GM21360 (cell line): ENCODE results near the gene GLT6D1.

Source experiments
- ATAC-seq: cut with Tn5 transposase; IDR thresholded peaks from one replicate; pipeline ENCODE4 v1.9.1; 2021; ENCODE audit warnings: mild to moderate bottlenecking, moderate library complexity; ENCODE audit not compliant: unreplicated experiment

Gene GLT6D1

DNA sequence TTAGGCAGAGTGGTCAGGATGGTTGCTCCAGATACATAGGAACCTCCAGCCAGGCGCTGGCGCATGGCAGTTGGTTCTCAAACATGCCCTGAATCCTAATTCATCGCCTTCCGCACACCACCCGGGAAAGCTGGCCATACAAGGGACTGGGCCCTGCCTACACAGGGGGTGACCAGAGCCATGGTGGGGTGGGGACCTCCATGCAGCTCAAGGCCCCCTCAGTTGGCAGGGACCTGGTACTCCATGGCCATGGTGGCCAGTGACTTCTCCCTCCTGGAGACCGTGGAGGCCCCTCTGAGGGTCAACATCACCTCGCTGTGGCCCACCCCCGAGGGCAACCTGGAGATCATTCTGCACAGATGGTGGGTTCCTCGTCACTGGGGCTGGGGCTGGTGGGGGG lies 51.0 kb downstream of the GLT6D1 start:
- ATAC-seq = no peak

DNA sequence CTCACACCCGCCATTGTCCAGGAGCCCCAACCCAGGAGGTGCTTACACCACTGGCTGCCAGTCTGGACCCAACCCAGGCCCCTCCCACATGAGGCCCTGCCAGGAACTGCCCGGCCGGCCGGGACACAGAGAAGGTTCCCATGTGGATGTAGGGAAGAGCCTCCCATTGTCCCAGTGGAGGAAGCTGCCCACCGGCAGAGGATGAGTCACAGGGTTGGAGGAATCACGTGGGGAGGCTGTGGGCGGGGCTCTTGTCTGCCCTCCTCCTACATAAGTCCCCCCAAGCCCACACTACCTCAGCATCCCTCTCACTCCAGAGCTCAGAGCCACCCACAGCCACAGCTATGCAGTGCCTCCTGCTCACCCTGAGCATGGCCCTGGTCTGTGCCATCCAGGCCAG lies 51.7 kb downstream of the GLT6D1 start:
- no peak for ATAC-seq

DNA sequence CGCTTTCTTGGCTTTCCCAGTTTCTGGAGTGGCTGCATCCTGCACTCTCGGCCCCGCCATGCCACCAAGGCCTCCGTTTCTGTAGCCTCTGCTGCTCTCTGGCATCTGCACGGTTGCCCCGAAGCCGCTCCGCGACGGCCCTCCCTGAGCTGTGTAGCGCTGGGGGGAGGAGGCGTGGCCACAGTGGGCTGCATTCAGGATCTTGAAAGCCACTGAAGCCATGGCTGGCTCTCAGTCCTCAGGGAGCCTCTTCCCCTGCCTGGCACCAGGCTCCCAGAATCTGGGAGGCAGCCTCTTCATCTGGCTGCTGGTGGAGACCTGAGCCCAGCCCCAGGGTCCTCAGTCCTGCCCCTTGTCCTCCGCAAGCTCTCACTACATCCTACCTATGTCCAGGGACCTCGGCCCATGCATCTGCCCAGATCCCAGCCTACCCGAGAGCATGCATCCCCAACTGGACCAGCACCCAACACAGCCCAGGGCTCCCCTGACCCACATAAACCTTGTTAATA lies 52.7 kb downstream of the GLT6D1 start:
- no peak for ATAC-seq

DNA sequence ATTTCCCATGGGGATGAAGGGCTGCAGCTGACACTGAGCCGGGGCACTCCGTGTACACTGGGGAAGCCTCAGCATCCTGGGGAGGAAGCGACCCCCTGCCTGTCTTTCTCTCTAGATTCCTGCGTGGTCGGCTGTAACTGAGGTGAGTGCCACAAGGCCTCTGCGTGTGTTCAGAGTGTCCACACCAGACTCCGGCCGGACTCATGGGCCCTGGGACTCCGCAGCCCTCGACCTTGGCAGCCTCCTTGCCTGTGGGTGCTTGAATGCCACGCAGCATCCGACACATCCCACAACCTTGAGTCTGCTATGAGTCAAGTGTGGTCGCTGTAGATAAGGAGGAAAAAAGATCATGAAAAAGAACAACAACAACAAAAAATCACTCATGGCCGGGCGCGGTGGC lies 54.4 kb downstream of the GLT6D1 start:
- ATAC-seq = no peak

DNA sequence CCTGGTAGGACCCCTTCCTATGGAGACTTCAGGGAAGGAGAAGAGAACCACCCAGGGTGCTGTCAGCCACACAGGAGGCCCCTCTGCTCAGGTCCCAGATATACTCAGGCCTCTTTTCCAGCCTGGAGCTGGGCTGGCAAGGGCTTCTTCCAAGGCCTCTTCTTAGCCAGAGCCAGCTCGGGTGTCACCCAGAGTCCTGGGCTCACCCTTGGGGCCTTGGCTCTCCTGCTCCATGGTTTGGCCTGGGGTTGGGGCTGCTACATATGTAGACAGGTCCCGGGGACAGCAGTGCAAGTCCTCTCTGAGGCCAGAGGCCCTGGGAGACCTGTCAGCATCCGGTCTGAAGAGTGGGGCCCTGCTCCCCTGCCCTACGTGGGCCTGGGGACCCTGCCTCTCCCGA lies 55.0 kb downstream of the GLT6D1 start:
- no peak for ATAC-seq

DNA sequence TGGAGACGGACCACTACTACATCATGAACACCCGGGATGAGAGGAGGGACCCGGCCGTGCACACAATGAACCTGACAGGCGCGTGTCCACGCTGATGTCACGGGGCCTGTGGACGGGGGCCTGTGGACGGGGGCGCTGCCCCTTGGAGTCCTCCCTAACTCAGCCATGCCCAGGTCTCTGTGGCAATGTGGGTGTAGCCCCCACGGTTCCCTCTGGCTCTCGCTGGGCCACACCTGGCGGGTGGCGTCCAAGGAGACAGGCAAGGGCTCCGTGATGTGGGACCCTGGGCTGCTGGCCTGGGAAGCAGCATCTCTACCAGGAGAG lies 55.7 kb downstream of the GLT6D1 start:
- no peak for ATAC-seq

DNA sequence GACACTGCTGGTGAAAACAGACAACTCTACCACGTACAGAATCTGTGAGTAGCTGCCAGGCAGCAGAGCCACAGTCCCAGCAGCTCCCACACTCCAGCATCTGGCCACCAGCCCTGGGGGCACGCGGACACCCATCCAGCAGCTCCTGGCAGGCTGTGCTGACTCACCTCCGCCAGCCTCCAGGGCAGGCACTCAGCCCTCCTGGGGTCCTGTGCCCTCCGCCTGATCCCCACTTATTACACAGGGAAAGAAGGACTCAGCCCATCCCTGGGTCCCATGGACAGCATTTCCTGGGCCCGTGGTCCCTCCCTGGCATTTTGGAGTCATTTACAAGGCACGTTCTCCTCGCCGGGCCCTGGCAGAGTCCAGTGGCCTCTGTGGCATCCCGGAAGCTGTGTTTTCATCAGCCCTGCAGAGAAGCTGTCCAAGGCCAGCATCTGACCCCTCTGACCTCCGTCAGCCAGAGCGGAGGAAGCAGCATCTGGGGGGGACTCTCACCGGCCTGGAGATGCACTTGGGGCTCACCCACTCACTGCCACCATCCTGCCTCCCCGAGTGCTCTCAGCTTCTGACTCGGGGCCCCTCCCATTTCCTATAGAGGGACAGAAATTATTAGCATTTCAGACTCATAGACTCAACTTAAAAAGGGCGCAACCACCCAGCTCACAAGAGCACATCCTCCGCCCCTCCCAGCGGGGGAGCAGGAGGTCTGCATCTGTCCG lies 56.2 kb downstream of the GLT6D1 start:
- ATAC-seq = no peak

DNA sequence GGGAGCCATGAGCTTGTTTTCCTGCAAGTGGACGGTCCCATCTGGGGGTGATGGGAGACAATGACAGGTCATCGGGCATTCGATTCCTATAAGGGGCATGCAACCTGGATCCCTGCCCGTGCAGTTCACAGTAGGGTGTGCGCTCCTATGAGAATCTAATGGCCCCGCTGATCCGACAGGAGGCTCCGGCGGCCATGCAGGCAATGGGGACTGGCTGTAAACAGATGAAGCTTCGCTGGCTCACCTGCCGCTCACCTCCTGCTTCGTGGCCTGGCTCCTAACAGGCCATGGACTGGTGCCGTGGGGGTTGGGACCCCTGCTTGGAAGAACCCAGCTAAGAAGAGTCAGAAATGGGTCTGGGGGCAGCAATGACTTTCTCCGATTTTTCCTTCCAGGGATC lies 56.8 kb downstream of the GLT6D1 start:
- ATAC-seq = no peak

DNA sequence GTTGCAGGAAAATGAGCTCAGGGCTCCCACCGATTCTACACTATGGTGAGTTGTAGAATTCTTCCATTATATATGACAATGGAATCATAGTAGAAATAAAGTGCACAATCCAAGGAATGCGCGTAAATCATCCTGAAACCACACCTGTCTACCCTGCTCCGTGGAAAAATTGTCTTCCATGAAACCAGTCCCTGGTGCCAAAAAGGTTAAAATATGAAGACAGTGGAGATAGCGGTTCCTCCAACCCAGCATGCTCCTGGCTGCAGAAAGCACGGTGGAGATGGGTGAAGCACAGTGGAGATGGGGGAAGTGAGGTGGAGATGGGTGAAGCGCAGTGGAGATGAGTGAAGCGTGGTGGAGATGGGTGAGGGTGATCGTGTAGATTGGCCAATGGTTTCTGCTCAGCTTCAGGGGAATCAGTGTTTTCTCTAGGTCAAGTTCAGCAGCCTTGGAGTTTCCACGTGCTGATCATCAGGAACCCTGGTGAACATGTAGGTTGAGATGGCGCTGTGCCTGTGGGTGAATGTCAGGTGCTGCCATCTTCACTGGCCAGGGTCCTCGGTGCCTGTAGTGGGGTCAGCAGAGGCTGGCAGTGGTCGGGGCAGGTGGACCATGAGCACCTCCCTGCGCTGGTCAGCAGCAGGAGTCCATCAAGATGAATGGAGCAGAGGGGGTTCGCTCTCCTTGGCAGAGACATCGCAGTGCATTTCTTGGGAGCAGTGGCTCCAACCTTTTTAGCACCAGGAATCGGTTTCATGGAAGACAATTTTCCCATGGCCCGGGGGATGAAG lies 57.5 kb downstream of the GLT6D1 start:
- no peak for ATAC-seq

DNA sequence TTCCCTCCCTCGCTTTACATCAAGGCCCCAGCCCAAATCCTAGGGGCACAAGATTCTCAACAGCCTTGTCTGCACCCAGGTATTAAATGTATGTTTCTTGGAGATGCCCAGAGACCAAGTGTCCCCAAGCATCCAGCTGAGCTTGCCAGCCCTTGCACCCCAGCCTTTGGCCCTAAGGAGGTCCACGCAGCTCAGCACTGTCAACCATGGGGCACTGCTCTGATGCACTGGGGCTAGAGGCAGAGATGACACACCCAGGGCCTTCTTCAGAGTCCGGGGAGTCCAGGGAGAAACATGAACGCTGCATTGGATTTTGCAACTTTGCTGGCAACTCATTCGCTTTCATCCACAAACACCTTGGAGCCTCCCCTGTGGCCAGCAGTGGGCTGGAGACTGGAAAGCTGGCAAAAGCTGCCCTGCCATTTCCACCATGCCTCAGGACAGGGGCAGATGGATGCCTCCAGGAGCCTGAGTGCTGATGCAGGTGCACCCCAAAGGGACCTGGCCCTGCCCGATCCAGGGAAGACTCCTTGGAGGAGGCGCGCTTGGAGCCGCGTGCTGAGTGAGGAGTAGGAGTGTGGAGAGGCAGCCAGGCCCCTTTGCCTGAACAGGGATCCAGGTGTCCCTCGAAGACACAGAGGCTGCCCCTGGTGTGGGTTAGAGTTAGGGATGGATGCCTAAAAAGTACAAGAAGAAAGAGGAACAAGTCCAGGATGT lies 58.5 kb downstream of the GLT6D1 start:
- no peak for ATAC-seq

DNA sequence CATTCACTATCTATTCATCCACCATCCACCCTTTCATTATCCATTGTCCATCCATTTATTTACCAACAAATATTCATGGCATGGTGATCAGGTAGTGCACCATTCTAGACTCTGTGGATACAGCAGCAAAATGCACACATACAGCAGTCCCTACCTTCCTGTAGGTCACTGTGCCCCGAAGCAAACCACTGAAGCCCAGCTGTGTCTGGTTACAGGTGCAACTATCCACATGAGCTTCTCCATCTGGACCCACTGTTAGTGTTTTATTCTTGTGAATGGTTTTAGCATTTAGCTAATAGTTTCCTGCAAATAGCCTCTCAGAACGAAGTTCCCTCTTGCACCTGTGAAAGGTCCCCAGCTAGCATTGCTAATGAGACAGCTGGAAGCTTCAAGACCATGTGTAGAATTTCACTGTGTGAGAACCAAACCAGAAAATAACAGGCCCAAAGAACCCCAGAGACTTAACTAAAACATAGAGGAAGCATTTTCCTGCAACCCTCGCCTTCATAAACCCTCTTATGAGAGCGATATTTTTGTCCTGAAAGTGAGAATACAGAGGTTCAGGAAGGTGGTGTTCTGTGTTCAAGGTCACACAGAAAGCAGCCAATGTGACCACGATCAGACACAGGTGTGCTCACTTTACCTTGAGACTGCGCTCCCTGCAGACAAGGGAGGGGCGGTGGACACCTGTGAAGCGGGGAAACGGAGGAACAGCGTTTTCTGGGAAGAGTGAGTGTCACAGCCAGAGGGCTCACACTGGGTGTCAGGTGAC lies 59.3 kb downstream of the GLT6D1 start:
- no peak for ATAC-seq

DNA sequence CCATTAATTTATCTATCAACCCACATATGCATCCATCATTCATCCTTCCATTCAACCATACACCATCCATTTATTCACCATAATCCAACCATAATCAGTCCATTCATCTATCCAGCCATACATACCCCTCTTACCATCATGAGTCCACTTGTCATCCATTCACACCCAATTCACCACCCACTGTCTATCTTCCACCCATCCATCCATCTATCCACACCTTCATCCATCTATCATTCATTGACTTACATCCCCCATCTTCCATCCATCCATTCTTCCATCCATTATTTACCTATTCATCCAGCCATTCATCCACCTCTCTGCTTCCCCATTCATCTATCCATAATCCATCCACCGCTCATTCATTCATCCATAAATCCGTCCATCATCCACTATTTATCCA lies 60.0 kb downstream of the GLT6D1 start:
- ATAC-seq = no peak

DNA sequence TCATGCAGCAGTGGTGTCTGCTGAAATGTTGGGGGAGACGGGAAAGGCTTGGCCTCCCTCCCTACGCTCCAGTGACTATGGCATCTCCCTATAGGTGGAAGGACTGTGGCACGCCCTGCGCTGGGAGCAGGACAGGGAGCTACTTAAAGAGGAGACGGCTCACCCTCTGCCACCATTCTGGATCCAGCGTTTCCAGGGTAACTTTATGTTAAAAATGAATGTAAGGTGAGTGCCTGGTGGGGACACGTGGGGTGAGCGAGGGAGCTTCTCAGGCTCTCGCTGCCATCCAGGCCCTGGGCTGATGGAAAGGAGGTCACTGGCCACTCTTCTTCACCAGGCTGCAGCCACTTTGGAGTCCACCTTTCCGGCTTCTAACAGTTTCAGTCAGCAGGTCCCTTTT lies 62.1 kb downstream of the GLT6D1 start:
- ATAC-seq = no peak

DNA sequence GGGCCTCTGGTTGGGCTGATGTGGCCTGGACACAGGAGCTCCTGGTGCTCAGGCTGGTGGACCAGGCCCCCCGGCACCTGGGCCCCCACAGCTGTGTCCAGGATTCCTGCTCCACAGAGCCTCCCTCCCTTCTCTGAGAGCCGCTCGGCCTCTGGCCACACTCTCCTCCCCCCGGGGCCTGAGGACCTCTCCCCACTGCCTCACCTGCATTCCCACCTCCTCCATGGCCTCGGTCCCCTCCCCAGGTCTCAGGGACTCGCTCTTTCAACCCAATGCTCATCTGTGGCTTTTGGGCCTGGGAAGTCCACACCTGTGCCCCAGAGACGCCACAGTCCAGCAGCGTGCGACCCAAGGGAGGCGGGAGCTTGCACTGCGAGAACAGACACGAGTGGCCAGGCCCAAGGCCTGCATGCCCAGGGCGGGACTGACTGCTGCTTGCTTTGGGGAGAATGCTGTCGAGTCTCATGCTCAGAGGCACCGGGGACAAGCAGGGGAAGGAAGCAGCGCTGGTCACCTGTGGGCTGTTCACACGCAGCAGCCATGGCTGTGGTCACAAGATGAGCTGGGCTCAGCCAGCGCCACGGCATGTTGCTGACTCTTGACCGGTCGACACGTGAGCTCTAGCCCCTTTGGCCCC lies 63.2 kb downstream of the GLT6D1 start:
- ATAC-seq = no peak

DNA sequence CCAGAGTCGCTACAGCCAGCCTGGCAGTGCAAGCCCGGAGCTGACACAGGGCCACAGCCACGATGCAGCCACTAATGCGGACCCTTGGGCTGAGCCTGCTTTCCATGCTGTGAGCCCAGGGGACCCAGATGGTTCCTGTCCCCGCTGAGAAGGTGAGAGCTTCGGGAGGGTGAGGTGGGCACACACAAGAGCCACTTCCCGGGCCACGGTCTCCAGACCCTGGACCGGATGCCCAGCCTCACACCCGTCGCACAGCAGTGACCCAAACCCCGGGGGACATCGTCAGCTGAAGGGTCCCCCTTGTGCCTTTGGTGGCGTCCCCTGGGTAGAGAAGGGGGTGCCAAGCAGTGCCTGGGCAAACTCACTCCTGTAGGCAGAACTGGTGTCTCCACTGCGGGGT lies 64.4 kb downstream of the GLT6D1 start:
- ATAC-seq = no peak

DNA sequence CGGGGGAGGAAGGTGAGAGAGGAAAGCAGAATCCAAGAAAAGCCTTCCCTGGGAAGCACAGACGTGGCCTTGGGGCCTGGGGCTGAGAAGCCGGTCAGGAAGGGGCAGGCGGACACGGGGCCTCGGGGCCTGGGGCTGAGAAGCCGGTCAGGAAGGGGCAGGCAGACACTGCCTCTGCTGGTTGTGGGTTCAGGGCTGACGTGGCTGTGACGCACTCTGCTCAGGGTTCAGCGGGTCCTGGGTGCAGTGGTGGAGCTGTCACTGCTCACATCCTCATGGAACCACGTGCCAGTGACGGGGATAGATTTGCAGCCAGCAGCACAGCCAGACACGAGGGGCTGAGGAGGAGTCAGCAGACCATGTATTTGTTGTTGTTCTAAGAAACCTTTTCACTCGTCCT lies 65.0 kb downstream of the GLT6D1 start:
- ATAC-seq = no peak
